Measurements from ENCODE around the gene DIO3.

- TF ChIP-seq POLR2AphosphoS5 (IDR thresholded peaks at IDR 0.05; ENCODE audit: low read depth, low read length) (no peak), TAF1 (IDR thresholded peaks at IDR 0.05; ENCODE audit: borderline replicate concordance, low read depth, low read length) (no peak), POLR2A (IDR thresholded peaks at IDR 0.05; ENCODE audit: low read depth, low read length) (no peak)
These were observed 14.3 kb downstream of the DIO3 start for GRCh38 chr14:101575581-101575980.
